ENCODE data around the gene RRM2. TPM values are rescaled to one million over a fixed set of nuclear protein-coding genes. Genes with fewer than 3 reads are reported as not detected.
A peak's percentile ranks its signal among the peaks of the same experiment; 100 is the strongest.

RRM2 gene
- total and polyA plus RNA-seq, 2 experiments from 2014 or later, result 14.0 to 43.7 TPM

DNA sequence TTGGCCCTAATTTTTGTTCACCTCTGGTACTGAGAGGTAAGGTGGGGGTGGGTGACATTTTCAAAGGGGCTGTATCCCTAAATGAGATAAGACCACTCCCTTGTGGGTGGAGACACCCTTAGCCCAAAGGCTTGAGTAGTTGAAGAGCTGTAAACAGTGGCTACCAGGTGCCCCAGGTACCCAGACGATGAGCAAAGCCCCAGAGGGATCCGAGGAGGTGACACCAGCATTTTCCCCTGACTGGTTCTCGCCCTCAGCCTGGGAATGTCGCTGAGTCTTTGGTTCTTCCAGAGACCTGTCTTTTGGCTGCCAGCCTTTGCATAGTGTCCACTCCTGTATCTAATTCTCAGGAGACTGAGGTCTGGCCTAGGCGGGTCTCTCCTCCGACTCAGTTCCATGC lies 36.5 kb downstream of the RRM2 start:
- Histone ChIP-seq H3K36me3 (no peaks in the 10 kb centered on the region), H3K9me3 (ENCODE audit: low read depth) (no peaks in the 10 kb centered on the region), H3K4me1 (ENCODE audit: low read depth) (peaks cover 4% of the 10 kb centered on the region), H3K4me3 (no peak overlapping the region), H3K27ac (no peak overlapping the region), H3K27me3 (no peaks in the 10 kb centered on the region)
- TF ChIP-seq, protein P1, sequence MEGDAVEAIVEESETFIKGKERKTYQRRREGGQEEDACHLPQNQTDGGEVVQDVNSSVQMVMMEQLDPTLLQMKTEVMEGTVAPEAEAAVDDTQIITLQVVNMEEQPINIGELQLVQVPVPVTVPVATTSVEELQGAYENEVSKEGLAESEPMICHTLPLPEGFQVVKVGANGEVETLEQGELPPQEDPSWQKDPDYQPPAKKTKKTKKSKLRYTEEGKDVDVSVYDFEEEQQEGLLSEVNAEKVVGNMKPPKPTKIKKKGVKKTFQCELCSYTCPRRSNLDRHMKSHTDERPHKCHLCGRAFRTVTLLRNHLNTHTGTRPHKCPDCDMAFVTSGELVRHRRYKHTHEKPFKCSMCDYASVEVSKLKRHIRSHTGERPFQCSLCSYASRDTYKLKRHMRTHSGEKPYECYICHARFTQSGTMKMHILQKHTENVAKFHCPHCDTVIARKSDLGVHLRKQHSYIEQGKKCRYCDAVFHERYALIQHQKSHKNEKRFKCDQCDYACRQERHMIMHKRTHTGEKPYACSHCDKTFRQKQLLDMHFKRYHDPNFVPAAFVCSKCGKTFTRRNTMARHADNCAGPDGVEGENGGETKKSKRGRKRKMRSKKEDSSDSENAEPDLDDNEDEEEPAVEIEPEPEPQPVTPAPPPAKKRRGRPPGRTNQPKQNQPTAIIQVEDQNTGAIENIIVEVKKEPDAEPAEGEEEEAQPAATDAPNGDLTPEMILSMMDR (IDR thresholded peaks at IDR 0.05; ENCODE audit: low read depth, low read length), result no peak
- no peak for DNase-seq (ENCODE audit: low read depth in 1 of 2, low spot score in 1 of 2)

DNA sequence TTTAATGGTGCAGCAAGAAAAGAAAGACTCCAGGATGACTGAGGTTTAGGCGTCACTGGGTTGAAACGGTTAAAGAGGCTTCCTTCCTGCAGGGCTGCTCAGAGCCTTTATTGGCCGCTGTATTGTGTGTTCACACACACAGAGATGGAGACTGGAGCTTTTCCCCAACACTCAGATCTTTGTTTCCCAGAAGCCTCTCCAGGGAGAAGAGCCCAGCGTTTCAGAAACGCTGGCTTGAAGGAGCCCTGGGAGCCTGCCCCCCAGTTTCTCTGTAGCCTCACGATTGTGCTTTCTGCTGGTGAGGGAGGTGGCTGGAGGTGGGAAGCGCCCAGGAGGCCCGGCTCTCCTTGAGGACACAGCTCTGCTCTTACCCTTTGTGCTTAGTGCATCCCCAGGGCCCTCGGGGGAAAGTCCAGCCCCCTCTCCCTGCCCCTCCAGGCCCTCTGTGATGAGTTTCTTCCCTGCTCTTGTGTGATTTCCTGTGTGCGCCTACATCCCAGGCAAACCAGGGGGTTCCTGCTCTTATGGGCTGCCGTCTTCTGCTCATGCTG lies 37.1 kb downstream of the RRM2 start:
- DNase-seq (ENCODE audit: low read depth in 1 of 2, low spot score in 1 of 2), result no peak
- Histone ChIP-seq H3K4me1 (ENCODE audit: low read depth) (peaks cover 4% of the 10 kb centered on the region), H3K27me3 (no peaks in the 10 kb centered on the region), H3K4me3 (no peak overlapping the region), H3K9me3 (ENCODE audit: low read depth) (no peaks in the 10 kb centered on the region), H3K27ac (no peak overlapping the region), H3K36me3 (no peaks in the 10 kb centered on the region)
- TF ChIP-seq, protein P1 (IDR thresholded peaks at IDR 0.05; ENCODE audit: low read depth, low read length), result no peak

DNA sequence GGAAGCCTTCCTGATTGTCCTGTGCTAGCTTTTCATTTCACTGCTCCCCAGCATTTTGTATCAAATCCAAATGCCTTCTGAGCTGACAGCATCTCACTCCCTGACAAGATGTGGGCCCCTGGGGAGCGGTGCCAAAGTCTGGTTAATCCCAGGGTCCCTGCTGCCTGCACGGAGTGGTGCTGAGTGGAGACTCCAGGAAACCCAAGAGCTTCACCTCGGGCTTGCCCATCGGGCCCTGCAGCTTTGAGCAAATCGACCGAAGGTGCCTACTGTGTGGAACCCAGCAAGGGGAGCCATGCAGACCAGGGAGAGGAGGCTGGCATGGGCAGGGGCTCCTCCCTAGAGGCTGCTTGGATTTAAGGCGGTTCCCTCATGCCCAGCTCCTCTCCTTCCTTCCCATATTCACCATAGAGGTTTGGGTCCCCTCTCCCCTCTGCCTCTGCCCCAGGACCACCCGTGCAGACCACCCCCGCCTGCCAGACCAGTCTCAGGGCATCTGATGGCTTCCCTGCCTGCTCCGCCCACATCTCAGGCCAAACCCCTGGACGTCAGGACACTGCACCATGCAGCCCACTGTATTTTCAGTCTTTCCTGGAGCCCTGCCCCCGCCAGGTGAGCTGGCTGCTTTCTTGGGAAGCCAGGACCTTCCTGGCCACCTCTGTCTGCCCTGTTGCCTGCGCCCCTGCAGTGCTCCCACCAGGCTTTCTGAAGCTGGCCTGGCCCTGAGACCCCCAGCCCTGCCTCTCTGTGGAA lies 37.8 kb downstream of the RRM2 start:
- Histone ChIP-seq H3K4me3 (no peak overlapping the region), H3K9me3 (ENCODE audit: low read depth) (no peaks in the 10 kb centered on the region), H3K27ac (no peak overlapping the region), H3K27me3 (no peaks in the 10 kb centered on the region), H3K4me1 (ENCODE audit: low read depth) (peaks cover 4% of the 10 kb centered on the region), H3K36me3 (no peaks in the 10 kb centered on the region)
- TF ChIP-seq, protein P1 (IDR thresholded peaks at IDR 0.05; ENCODE audit: low read depth, low read length), result no peak
- DNase-seq (ENCODE audit: low read depth in 1 of 2, low spot score in 1 of 2), result no peak

DNA sequence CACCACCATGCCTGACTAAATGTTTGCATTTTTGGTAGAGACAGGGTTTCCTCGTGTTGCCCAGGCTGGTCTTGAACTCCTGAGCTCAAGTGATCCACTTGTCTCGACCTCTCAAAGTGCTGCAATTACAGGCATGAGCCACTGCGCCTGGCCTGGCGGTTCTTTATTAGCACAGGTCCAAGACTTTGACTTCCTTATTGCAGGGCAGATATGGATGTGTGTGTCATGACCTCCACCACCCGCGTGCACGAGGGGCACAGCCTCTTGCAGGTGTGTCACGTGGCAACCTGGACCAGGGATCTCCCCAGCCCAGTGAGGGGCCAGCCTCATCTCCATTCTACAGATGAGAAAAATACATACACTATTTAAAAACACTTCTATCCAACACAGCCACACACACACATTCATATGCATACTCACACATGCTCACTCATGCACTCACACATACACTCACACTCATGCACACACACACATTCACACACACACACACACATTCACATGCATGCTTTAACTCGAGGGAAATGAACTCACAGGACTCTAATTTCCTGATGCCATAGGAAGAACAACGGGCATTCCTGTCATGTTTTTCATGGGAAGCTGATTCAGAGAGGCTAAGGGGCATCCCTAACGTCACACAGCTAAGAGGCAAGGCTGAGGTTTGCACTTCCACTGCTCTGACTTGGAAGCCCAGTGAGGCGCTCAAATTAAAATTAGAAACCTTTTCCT lies 38.8 kb downstream of the RRM2 start:
- no peaks in the 10 kb centered on the region for H3K27me3 ChIP-seq
- TF ChIP-seq, protein P1 (IDR thresholded peaks at IDR 0.05; ENCODE audit: low read depth, low read length), result no peak
- DNase-seq (ENCODE audit: low read depth in 1 of 2, low spot score in 1 of 2), result no peak
- H3K4me3 ChIP-seq, result no peak overlapping the region
- H3K9me3 ChIP-seq (ENCODE audit: low read depth), result no peaks in the 10 kb centered on the region
- peaks cover 4% of the 10 kb centered on the region for H3K4me1 ChIP-seq (ENCODE audit: low read depth)
- H3K36me3 ChIP-seq, result no peaks in the 10 kb centered on the region
- H3K27ac ChIP-seq, result no peak overlapping the region

DNA sequence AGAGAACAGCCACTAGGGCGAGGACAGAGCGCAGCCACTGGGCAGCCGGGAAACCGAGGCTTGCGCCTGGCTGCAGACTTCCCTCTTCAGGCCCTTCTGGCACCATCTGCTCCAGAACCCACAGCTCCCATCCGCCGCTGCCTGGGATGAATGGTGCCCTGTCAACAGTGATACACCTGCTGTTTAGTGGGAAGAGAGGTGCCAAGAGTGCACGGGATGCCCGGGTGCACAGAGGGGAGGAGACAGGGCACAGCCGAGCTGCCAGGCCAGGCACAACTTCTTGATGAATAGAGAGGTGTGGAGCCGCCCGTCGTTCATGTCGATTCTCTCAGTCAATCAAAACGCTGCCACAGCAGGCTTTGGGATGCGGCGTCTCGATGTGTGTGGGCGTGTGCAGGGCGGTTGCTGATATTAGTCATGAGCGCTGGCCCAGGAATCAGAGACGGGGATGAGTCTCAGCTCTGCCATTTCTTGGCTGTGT lies 39.5 kb downstream of the RRM2 start:
- H3K27ac ChIP-seq, result no peak overlapping the region
- no peaks in the 10 kb centered on the region for H3K9me3 ChIP-seq (ENCODE audit: low read depth)
- TF ChIP-seq, protein P1 (IDR thresholded peaks at IDR 0.05; ENCODE audit: low read depth, low read length), result no peak
- no peaks in the 10 kb centered on the region for H3K27me3 ChIP-seq
- H3K36me3 ChIP-seq, result no peaks in the 10 kb centered on the region
- DNase-seq (ENCODE audit: low read depth in 1 of 2, low spot score in 1 of 2), result peak in 1 of 2 donors; percentile 60
- H3K4me1 ChIP-seq (ENCODE audit: low read depth), result peaks cover 4% of the 10 kb centered on the region
- no peak overlapping the region for H3K4me3 ChIP-seq
